OCI-LY3 (cell line): Measurements from ENCODE around the gene CLMN.

Experiments
- CTCF ChIP-seq: fragments of 200-600, 300-600 bp; sonication (generic); IDR thresholded peaks from 2 replicates; pipeline ENCODE4 v1.5.1; 2014; ENCODE audit warnings: antibody characterized with exemption, low read length, low read depth
- EZH2phosphoT487 ChIP-seq: fragments of 200-600 bp; shearing (Covaris generic); IDR thresholded peaks from 2 replicates; pipeline ENCODE4 v1.6.1; 2018; ENCODE audit warnings: antibody characterized with exemption, mixed run types, low read depth

GRCh38 chr14:95286645-95287044 lies 33.1 kb downstream of the CLMN start:
- TF ChIP-seq CTCF (no peak), EZH2phosphoT487 (no peak)
